ENCODE results near the gene BBS7. TPM values are rescaled to one million over a fixed set of nuclear protein-coding genes. Genes with fewer than 3 reads are reported as not detected.

Gene BBS7
- total and polyA plus RNA-seq, 2 of the 13 experiments (the other 11 are each of a cell fraction or from before 2014, with no cell fraction given), result 9.0 to 15.7 TPM

- TF ChIP-seq KAT7 (CRISPR knock-in tag; IDR thresholded peaks at IDR 0.05; ENCODE audit: borderline replicate concordance) (peak; percentile 86), ZNF263 (CRISPR knock-in tag; IDR thresholded peaks at IDR 0.05) (0 out of 2 replicates have a peak, but pooled peaks have one; percentile 22), ZNF878 (CRISPR knock-in tag; IDR thresholded peaks at IDR 0.05) (no peak), HNF4G (IDR thresholded peaks at IDR 0.05; ENCODE audit: borderline replicate concordance, low read depth, low read length) (no peak), HNF4G (CRISPR knock-in tag; IDR thresholded peaks at IDR 0.05; ENCODE audit: borderline replicate concordance, low read depth) (no peak), ZIK1 (CRISPR knock-in tag; IDR thresholded peaks at IDR 0.05; ENCODE audit: borderline replicate concordance, low read depth) (0 out of 2 replicates have a peak, but pooled peaks have one; percentile 47), NFRKB (IDR thresholded peaks at IDR 0.05) (peak; percentile 33; the same call in 1 of the 2 replicates), MAFG (CRISPR knock-in tag; IDR thresholded peaks at IDR 0.05) (no peak), SSRP1 (CRISPR knock-in tag; IDR thresholded peaks at IDR 0.05) (0 out of 2 replicates have a peak, but pooled peaks have one; percentile 15), KAT8 (CRISPR knock-in tag; IDR thresholded peaks at IDR 0.05) (peak; percentile 99), LCORL (IDR thresholded peaks at IDR 0.05) (no peak), LCORL (CRISPR knock-in tag; IDR thresholded peaks at IDR 0.05) (no peak), ZNF34 (CRISPR knock-in tag; IDR thresholded peaks at IDR 0.05; ENCODE audit: borderline replicate concordance) (no peak), SIX4 (CRISPR knock-in tag; IDR thresholded peaks at IDR 0.05) (peak; percentile 72), HNF1B (CRISPR knock-in tag; IDR thresholded peaks at IDR 0.05) (no peak; the same call in 1 of the 2 replicates), ZNF7 (CRISPR knock-in tag; IDR thresholded peaks at IDR 0.05) (no peak), HMGXB3 (CRISPR knock-in tag; IDR thresholded peaks at IDR 0.05; ENCODE audit: borderline replicate concordance) (peak; percentile 41; the same call in 1 of the 2 replicates), PHF5A (CRISPR knock-in tag; IDR thresholded peaks at IDR 0.05; ENCODE audit: low read depth, unreplicated experiment) (peak; percentile 56), ELF1 (CRISPR knock-in tag; IDR thresholded peaks at IDR 0.05) (peak; percentile 92), SKIL (CRISPR knock-in tag; IDR thresholded peaks at IDR 0.05; ENCODE audit: borderline replicate concordance) (peak; percentile 44; the same call in 1 of the 2 replicates), SAP130 (CRISPR knock-in tag; IDR thresholded peaks at IDR 0.05; ENCODE audit: low read depth) (peak; percentile 97), ZNF232 (CRISPR knock-in tag; IDR thresholded peaks at IDR 0.05; ENCODE audit: borderline replicate concordance) (0 out of 2 replicates have a peak, but pooled peaks have one; percentile 55), SP4 (CRISPR knock-in tag; IDR thresholded peaks at IDR 0.05) (peak; percentile 77), ZNF124 (CRISPR knock-in tag; IDR thresholded peaks at IDR 0.05) (peak; percentile 82; the same call in 1 of the 2 replicates)
These were observed 69.1 kb downstream of the BBS7 start, which contains the start of gene EXOSC9 (continued) for GRCh38 chr4:121800961-121801714.

All from HepG2 (cell line).